Measurements from ENCODE around the gene BARHL2.

The BARHL2 gene

DNA sequence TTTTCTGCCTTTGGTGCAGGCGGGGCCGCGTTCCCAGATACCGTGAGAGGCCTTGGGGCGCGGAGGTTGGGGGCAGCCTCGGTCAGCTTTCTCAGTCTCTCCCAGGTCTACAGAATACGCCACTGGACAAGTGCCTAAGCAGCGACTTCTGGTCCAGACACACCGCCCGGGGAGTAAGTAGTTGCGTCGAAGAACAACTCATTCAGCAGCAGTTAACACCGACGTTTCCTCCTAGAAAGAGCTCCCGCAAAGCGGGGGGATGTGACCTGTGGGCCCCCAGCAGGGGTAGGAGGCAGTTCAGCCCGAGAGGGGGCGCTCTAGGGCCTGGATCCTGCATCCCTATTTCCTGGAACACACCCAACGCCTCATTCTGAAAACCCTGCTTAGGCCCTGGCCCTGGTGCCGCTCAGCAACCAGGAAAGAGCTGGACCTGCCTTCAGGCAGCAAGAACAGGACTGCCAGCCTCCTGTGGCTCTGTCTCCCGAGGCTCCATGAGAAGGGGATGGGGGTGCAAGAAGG is 6.5 kb upstream of the BARHL2 start:
- no peaks in the 10 kb centered on the region for H3K36me3 ChIP-seq (ENCODE audit: insufficient read depth, low read length)
- peak overlapping the region in 1 of 2 donors; percentile 33 for H3K4me3 ChIP-seq (ENCODE audit: low read depth in 1 of 2, low read length in 2 of 2)
- H3K9me3 ChIP-seq (ENCODE audit: low read length) = peaks cover 15% of the 10 kb centered on the region
- H3K27ac ChIP-seq (ENCODE audit: low read depth, low read length) = no peak overlapping the region
- H3K27me3 ChIP-seq (ENCODE audit: control insufficient read depth in 1 of 2, insufficient read depth in 2 of 2, low read length in 2 of 2) = peaks cover 96 to 100% of the 10 kb centered on the region in 2 donors
- H3K9ac ChIP-seq (ENCODE audit: low read length) = no peak overlapping the region
- H3K4me1 ChIP-seq (ENCODE audit: insufficient read depth, low read length) = peaks cover 36% of the 10 kb centered on the region

DNA sequence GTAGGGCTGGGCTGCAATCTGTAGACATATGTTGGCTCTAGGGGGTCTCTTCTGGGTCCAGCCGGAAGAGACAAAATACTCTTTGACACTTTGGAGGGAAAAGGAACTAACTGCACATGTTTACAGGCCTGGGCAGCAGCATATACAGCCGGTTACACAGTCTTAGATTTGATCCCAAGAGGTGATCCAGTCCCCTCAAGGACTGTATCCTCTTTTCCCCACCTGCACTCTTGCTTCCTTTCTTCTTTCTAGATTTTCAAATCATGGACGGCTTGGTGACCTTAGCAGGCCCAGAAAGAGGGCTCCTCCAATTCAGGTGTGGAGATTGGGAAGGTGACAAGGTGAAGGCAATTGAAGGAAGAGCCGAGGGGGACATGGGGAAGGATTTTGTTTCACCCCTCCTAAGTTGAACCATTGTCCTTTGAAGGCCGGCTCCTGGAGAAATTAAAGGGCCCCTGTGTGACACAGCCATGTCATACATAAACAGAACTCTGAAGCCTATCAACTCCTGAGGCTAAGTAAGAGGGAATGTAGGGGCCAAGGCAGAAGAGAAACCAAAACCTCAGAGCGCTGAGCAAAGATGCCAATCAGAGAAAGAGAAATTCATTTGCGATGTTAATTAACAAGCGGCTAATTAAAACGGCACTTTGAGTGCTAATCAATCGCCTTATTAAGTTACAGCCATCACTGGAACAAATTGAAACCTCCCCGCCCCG is 5.9 kb upstream of the BARHL2 start:
- Histone ChIP-seq H3K27me3 (ENCODE audit: control insufficient read depth in 1 of 2, insufficient read depth in 2 of 2, low read length in 2 of 2) (peaks cover 96 to 100% of the 10 kb centered on the region in 2 donors), H3K9me3 (ENCODE audit: low read length) (peaks cover 15% of the 10 kb centered on the region), H3K27ac (ENCODE audit: low read depth, low read length) (no peak overlapping the region), H3K36me3 (ENCODE audit: insufficient read depth, low read length) (no peaks in the 10 kb centered on the region), H3K4me1 (ENCODE audit: insufficient read depth, low read length) (peaks cover 35% of the 10 kb centered on the region), H3K9ac (ENCODE audit: low read length) (no peak overlapping the region), H3K4me3 (ENCODE audit: low read depth in 1 of 2, low read length in 2 of 2) (peak overlapping the region in 1 of 2 donors; percentile 33)

DNA sequence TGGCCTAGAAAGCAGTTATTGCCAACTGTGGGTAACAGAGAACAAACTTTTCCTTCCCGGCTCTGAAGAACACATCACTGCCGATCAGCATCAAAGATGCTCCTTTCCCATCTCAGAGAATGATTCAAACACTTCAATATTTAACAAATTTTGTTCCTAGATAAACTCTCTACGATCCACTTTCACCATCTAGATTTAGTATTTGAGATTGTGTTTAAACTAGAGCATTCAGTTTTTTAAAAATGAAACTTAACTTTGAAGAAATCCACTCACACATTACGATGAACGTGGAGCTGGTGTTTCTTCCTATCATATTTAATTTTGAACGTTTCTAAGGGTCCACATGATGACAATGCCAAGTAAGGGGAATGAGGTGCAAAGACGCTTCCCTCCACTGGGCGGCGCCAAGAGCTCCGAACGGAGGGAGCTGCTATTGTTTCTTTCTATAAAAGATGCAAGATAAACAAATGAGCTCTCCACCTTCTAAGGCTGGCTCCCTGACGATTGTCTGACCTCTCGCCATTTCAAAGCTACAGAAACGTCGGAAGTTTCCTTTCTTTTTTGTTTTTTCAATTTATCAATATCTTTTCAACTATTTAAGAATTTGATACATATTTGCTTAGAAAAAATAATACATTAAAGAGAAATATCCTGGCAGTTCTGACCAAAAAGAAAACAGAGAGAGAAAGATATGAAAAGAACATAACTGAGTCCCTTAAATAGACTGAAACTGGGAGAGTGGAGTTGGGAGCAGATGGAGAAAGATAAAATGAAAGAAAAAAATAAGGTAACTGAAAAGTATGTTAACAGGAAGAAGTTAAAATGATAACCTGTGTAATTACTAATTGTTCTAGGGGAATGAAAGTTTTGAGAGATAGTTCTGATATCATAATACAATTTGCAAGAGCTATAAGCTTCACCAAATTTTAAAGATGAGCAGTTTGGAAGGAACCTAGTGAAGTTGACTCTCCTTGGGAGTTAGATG is 4.4 kb upstream of the BARHL2 start:
- Histone ChIP-seq H3K4me1 (ENCODE audit: insufficient read depth, low read length) (peaks cover 34% of the 10 kb centered on the region), H3K9me3 (ENCODE audit: low read length) (peaks cover 11% of the 10 kb centered on the region), H3K36me3 (ENCODE audit: insufficient read depth, low read length) (no peaks in the 10 kb centered on the region), H3K27me3 (ENCODE audit: control insufficient read depth in 1 of 2, insufficient read depth in 2 of 2, low read length in 2 of 2) (peaks cover 90 to 97% of the 10 kb centered on the region in 2 donors), H3K27ac (ENCODE audit: low read depth, low read length) (no peak overlapping the region), H3K9ac (ENCODE audit: low read length) (no peak overlapping the region), H3K4me3 (ENCODE audit: low read depth in 1 of 2, low read length in 2 of 2) (no peak overlapping the region)

DNA sequence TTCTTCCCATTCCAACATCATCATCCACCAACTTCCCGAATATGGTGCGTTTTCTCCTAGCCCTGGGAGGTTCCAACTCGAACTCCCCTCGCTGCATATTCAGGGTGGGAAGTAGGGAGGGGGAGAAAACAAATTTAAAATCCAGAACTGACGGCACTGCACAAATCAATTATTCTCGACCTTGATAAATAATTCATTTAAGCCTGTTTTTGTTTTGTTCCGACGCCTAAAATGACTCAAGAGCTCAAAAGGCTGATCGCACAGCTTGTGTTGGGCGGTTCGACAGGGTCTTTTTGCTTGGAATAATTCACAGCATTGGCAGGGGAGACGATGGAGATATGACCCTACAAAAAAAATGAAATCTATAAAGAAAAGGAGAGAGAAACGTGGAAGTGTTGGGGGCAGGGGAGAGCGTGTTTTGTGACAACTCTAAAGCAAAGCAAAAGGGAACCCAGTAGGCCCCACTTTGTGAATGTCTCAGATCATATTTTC is 3.1 kb upstream of the BARHL2 start:
- Histone ChIP-seq H3K27me3 (ENCODE audit: control insufficient read depth in 1 of 2, insufficient read depth in 2 of 2, low read length in 2 of 2) (peaks cover 90 to 97% of the 10 kb centered on the region in 2 donors), H3K36me3 (ENCODE audit: insufficient read depth, low read length) (no peaks in the 10 kb centered on the region), H3K4me1 (ENCODE audit: insufficient read depth, low read length) (peaks cover 21% of the 10 kb centered on the region), H3K9ac (ENCODE audit: low read length) (no peak overlapping the region), H3K9me3 (ENCODE audit: low read length) (peaks cover 11% of the 10 kb centered on the region), H3K4me3 (ENCODE audit: low read depth in 1 of 2, low read length in 2 of 2) (no peak overlapping the region), H3K27ac (ENCODE audit: low read depth, low read length) (no peak overlapping the region)

DNA sequence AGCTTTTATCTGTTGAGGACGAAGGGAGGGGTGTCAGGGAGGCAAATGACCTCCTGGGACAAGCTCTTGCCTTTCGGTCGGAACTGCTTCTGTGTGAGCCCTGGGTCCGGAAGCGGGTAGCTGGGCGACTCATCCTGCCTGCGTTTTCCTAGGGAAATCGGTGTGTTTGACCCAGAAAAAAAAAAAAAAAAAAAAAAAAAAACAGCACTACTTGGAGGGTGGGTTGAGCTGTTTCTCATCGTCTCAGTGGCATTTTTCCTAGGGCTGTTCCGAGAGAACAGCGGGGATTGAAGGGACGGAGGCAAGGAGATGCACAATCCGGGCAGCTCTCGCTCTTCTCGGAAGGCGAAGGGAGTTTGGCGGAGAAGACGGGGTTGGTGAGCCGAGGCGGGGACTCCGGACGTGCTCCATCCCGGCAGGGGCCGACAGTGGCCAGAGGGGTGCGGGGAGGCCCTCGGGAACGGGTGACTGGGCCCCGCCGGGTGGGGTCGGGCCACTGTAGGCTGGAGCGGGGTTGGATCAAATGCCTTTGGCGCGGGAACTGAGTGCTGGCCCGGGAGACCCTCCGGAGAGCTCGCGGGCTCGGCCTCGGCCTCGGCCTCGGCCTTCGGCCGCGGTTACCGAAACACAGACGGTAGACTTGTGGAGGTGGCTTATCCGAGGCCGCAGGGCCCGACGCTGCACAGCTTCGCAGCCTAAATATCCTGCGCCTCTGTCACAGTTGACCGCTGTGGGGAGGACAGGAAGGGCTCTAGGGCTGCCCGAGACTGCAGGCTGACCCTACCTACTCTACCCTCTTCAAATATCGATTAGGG is 2.4 kb upstream of the BARHL2 start:
- no peak overlapping the region for H3K4me3 ChIP-seq (ENCODE audit: low read depth in 1 of 2, low read length in 2 of 2)
- H3K4me1 ChIP-seq (ENCODE audit: insufficient read depth, low read length) = peaks cover 17% of the 10 kb centered on the region

DNA sequence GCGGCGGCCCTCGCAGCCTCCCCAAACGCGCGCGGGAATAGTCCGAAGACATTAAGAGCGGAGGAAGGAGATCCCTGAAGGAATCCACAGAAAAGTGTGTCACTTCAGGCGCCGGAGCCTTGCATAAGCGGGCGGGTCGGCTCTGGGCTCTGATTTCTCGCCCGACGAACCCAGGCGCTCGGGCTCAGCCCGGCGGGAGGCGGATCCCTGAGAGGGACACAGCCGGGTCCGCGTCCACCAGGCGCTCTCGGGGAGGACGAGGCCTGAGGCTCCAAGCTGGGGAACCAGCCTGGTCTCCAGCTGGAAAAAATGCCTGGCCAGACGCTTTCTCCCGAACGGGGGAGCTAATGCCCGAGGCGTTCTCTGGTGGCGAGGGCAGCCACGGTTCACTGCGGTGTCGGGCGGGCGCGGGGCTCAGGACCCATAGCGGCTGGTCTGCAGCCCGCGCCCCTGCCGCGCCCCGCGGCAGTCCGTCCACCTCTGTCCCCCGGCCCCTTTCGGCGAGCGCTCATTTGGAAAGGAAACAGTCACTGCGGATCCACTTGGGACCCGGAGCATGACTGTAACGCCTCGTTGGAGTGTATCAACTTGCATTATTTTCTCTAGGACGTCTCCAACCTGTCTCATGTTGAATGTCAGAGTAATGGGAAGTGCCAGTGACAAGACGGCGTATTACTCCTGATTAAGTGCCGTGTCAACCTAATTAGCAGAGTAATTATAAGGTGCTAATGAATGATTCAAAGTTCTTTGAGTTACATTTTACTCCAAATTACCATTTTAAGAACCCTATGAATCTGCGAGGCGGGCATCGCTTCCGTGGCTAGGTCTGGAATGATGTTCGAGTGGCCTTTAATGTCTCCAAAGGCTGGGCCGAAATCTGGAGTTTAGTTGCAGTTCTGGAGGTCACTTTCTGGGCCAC is 1.6 kb upstream of the BARHL2 start:
- Histone ChIP-seq H3K36me3 (ENCODE audit: insufficient read depth, low read length) (no peaks in the 10 kb centered on the region), H3K9ac (ENCODE audit: low read length) (no peak overlapping the region), H3K9me3 (ENCODE audit: low read length) (peaks cover 11% of the 10 kb centered on the region), H3K4me3 (ENCODE audit: low read depth in 1 of 2, low read length in 2 of 2) (peak overlapping the region in 1 of 2 donors; percentile 9), H3K27ac (ENCODE audit: low read depth, low read length) (no peak overlapping the region), H3K4me1 (ENCODE audit: insufficient read depth, low read length) (peaks cover 12% of the 10 kb centered on the region), H3K27me3 (ENCODE audit: control insufficient read depth in 1 of 2, insufficient read depth in 2 of 2, low read length in 2 of 2) (peaks cover 91 to 97% of the 10 kb centered on the region in 2 donors)

More for the DNA sequence above, 2.4 kb upstream of the BARHL2 start:
- Histone ChIP-seq H3K9ac (ENCODE audit: low read length) (no peak overlapping the region), H3K27me3 (ENCODE audit: control insufficient read depth in 1 of 2, insufficient read depth in 2 of 2, low read length in 2 of 2) (peaks cover 91 to 97% of the 10 kb centered on the region in 2 donors), H3K36me3 (ENCODE audit: insufficient read depth, low read length) (no peaks in the 10 kb centered on the region), H3K9me3 (ENCODE audit: low read length) (peaks cover 11% of the 10 kb centered on the region), H3K27ac (ENCODE audit: low read depth, low read length) (no peak overlapping the region)

DNA sequence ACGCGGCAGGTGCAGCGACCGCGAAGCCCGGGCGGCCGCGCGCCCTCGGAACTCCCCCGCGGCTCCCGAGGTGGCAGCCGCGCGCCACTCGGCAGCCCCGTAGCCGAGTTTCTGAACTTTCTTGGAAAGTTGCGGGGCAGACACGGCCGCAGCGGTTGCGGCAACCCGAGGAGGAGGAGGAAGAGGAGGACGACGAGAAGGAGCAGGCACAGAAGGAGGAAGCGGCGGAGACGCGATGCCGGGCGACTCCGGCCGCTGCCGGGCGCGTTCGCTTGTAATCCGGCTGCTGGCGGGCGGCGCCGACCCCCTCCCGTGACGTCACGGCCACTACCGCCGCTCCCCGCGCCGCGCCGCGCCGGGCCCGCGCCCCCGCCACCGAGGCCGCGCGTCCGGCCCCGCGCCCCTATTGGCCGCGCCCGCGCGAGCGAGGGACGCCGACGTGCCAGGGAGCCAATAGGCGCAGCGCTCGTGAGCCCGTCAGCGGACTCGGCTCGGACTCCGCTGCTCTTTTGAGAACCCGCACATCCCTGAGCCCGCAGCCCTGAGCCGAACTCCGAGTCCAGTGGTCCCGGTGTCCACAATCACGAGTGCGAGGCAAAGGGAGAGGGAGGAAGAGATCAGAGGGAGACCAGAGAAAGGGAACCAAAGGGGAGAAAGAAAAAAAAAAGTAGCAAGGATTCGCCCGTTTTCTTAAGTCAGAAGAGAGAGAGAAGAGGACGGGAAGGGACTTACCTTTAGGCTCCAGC is 736 bp upstream of the BARHL2 start:
- H3K4me1 ChIP-seq (ENCODE audit: insufficient read depth, low read length) = peaks cover 5% of the 10 kb centered on the region
- no peak overlapping the region for H3K27ac ChIP-seq (ENCODE audit: low read depth, low read length)
- H3K4me3 ChIP-seq (ENCODE audit: low read depth in 1 of 2, low read length in 2 of 2) = peak overlapping the region in 1 of 2 donors; percentile 9
- peaks cover 91 to 97% of the 10 kb centered on the region in 2 donors for H3K27me3 ChIP-seq (ENCODE audit: control insufficient read depth in 1 of 2, insufficient read depth in 2 of 2, low read length in 2 of 2)
- H3K9me3 ChIP-seq (ENCODE audit: low read length) = peaks cover 11% of the 10 kb centered on the region
- H3K36me3 ChIP-seq (ENCODE audit: insufficient read depth, low read length) = no peaks in the 10 kb centered on the region
- no peak overlapping the region for H3K9ac ChIP-seq (ENCODE audit: low read length)

DNA sequence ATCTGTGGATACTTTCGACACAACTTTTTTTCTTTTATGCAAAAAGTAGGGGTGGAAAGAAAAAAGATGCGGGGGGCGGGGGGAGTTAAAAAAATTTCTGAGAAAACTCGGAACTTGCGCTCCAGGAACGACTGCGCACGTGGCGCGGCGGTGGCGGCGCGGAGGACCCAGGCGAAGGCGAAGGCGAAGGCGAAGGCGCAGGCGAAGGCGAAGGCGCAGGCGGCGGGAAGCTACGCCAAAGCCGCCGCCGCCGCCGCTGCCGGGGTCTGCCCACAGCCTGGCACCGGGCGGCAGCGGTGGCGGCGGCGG is 208 bp upstream of the BARHL2 start:
- H3K9me3 ChIP-seq (ENCODE audit: low read length) = peaks cover 11% of the 10 kb centered on the region
- no peaks in the 10 kb centered on the region for H3K36me3 ChIP-seq (ENCODE audit: insufficient read depth, low read length)
- no peak overlapping the region for H3K9ac ChIP-seq (ENCODE audit: low read length)
- no peak overlapping the region for H3K4me3 ChIP-seq (ENCODE audit: low read depth in 1 of 2, low read length in 2 of 2)
- H3K27ac ChIP-seq (ENCODE audit: low read depth, low read length) = no peak overlapping the region
- peaks cover 91 to 97% of the 10 kb centered on the region in 2 donors for H3K27me3 ChIP-seq (ENCODE audit: control insufficient read depth in 1 of 2, insufficient read depth in 2 of 2, low read length in 2 of 2)
- peaks cover 5% of the 10 kb centered on the region for H3K4me1 ChIP-seq (ENCODE audit: insufficient read depth, low read length)

DNA sequence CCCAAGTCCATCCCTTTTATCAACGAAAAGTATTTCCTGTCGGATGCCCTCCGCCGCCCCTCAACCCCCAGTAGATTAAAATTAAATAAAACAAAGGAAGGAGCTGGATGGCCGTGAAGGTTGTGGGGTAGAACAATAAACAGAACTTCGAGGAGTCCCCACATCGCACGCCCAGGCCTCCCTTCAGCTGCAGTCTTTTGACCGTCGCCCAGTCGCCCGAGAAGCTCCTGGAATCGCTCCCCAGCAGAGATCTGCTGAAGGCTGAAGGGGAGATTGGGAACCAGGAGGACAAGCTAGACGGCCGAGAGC is 905 bp downstream of the BARHL2 start:
- Histone ChIP-seq H3K27ac (ENCODE audit: low read depth, low read length) (no peak overlapping the region), H3K4me3 (ENCODE audit: low read depth in 1 of 2, low read length in 2 of 2) (no peak overlapping the region), H3K9me3 (ENCODE audit: low read length) (peaks cover 9% of the 10 kb centered on the region), H3K36me3 (ENCODE audit: insufficient read depth, low read length) (no peaks in the 10 kb centered on the region), H3K27me3 (ENCODE audit: control insufficient read depth in 1 of 2, insufficient read depth in 2 of 2, low read length in 2 of 2) (peaks cover 92 to 95% of the 10 kb centered on the region in 2 donors), H3K9ac (ENCODE audit: low read length) (no peak overlapping the region), H3K4me1 (ENCODE audit: insufficient read depth, low read length) (peaks cover 5% of the 10 kb centered on the region)

DNA sequence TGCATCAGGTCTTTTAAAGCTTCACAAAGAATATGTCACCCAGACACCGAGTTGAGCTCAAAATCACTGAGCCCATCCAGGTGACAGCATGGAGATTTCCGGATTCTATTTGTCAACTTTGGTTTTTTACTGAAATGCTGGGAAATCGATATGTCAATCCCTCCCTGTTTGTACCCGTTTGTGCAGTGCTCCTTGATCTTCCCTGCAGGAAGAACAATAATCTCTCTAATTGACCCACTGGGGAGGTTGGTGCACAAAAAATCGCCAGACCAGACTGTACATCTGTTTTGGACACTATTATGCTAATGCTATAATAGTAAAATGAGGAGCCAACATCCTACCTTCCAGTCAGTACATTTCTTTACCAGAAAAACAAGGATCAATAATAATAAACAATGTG is 1.8 kb downstream of the BARHL2 start:
- no peaks in the 10 kb centered on the region for H3K36me3 ChIP-seq (ENCODE audit: insufficient read depth, low read length)
- no peak overlapping the region for H3K4me3 ChIP-seq (ENCODE audit: low read depth in 1 of 2, low read length in 2 of 2)
- H3K27ac ChIP-seq (ENCODE audit: low read depth, low read length) = no peak overlapping the region
- H3K27me3 ChIP-seq (ENCODE audit: control insufficient read depth in 1 of 2, insufficient read depth in 2 of 2, low read length in 2 of 2) = peaks cover 93 to 95% of the 10 kb centered on the region in 2 donors
- no peak overlapping the region for H3K9ac ChIP-seq (ENCODE audit: low read length)
- peaks cover 5% of the 10 kb centered on the region for H3K4me1 ChIP-seq (ENCODE audit: insufficient read depth, low read length)
- H3K9me3 ChIP-seq (ENCODE audit: low read length) = peaks cover 5% of the 10 kb centered on the region

All from muscle layer of colon (tissue), 2 donors.